ENCODE measurements around the gene PLEKHG2. TPM values are rescaled to one million over a fixed set of nuclear protein-coding genes. Genes with fewer than 3 reads are reported as not detected.
"Not testable (repeated sequence)": the region's sequence is repeated elsewhere in the genome, so short reads cannot be mapped to it uniquely, and the experiment has no call there.

PLEKHG2 gene
- total and polyA plus RNA-seq, 3 donors from 2014 or later = 22.6 to 32.8 (median 29.2) TPM

DNA sequence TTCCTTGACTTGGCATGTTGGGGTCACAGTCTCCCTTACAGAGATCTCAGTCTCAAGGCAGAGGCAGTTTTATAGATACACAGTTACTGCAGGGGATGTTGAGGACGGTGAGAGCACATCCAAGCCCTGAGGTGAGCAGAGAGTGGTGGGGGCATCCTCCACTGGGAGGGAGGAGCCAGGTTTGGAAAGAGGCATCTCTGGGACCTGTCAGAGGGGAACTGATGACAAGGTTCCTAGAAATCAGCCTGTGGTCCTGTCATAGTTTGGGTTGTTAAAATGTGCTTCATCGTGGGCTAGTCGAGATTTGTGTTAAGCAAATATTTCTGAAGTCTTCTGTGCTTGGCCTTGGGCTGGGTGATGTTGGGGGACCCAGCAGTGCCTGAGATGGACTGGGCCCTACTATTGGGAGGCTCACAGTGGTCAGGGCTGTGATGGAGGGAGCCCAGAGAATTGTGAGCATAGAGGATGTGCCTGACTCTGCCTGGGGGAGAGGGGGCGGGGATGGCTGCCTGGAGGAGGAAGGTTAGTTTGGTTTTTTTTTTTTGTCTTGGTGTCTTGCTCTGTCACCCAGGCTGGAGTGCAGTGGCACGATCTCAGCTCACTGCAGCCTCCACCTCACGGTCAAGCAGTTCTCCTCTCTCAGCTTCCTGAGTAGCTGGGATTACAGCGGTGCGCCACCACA, 36.8 kb downstream of the PLEKHG2 start:
- intact Hi-C loops (cut with DNase I; ENCODE audit: low total_unique reads) = no loop called here
- H3K4me3 ChIP-seq = no peak overlapping the region
- no peaks in the 10 kb centered on the region for H3K27me3 ChIP-seq
- no peak overlapping the region for H3K27ac ChIP-seq
- TF ChIP-seq CTCF (IDR thresholded peaks at IDR 0.05) = no peak
- no peak for TF ChIP-seq POLR2A (IDR thresholded peaks at IDR 0.05)
- peaks cover 33% of the 10 kb centered on the region for H3K4me1 ChIP-seq
- 67 to 82% methylated on average over 8 of the region's 8 CpGs for WGBS, 2 donors
- no peaks in the 10 kb centered on the region for H3K9me3 ChIP-seq
- DNase-seq = no peak
- H3K36me3 ChIP-seq (ENCODE audit: low read depth, missing control alignments) = no peaks in the 10 kb centered on the region

GRCh38 chr19:39451257-39451656, 38.8 kb downstream of the PLEKHG2 start:
- H3K27me3 ChIP-seq; H3K27ac ChIP-seq; H3K9me3 ChIP-seq; H3K4me3 ChIP-seq; H3K36me3 ChIP-seq (ENCODE audit: low read depth, missing control alignments); intact Hi-C loops (cut with DNase I; ENCODE audit: low total_unique reads); DNase-seq: not testable (repeated sequence)
- peaks cover 32% of the 10 kb centered on the region for H3K4me1 ChIP-seq
- WGBS, 2 donors = 87 to 93% methylated on average over 8 of the region's 8 CpGs

DNA sequence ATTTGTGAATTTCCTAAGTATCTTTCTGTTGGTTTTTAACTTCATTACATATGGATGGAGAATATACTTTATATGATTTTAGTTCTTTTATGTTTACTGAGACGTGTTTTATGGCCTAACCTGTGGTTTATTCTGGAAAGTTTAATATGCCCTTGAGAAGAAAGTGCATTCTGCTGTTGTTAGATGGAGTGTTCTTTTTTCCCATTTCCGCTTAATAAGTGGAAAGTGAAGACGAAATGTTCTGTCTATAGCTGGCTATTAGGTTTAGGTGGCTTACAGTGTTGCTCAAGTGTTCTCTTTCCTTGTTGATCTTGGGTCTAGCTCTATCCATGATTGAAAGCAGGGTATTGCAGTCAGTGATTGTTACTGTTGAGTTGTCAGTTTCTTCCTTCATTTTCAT, 50.9 kb downstream of the PLEKHG2 start:
- H3K4me3 ChIP-seq = no peak overlapping the region
- no peaks in the 10 kb centered on the region for H3K27me3 ChIP-seq
- 60 to 81% methylated on average over 3 of the region's 3 CpGs for WGBS, 2 donors
- no peak overlapping the region for H3K27ac ChIP-seq
- TF ChIP-seq POLR2A (IDR thresholded peaks at IDR 0.05) = no peak
- no peak for TF ChIP-seq CTCF (IDR thresholded peaks at IDR 0.05)
- no peaks in the 10 kb centered on the region for H3K9me3 ChIP-seq
- DNase-seq = no peak
- H3K4me1 ChIP-seq = peaks cover 2% of the 10 kb centered on the region
- intact Hi-C loops (cut with DNase I; ENCODE audit: low total_unique reads) = no loop called here
- no peaks in the 10 kb centered on the region for H3K36me3 ChIP-seq (ENCODE audit: low read depth, missing control alignments)

DNA sequence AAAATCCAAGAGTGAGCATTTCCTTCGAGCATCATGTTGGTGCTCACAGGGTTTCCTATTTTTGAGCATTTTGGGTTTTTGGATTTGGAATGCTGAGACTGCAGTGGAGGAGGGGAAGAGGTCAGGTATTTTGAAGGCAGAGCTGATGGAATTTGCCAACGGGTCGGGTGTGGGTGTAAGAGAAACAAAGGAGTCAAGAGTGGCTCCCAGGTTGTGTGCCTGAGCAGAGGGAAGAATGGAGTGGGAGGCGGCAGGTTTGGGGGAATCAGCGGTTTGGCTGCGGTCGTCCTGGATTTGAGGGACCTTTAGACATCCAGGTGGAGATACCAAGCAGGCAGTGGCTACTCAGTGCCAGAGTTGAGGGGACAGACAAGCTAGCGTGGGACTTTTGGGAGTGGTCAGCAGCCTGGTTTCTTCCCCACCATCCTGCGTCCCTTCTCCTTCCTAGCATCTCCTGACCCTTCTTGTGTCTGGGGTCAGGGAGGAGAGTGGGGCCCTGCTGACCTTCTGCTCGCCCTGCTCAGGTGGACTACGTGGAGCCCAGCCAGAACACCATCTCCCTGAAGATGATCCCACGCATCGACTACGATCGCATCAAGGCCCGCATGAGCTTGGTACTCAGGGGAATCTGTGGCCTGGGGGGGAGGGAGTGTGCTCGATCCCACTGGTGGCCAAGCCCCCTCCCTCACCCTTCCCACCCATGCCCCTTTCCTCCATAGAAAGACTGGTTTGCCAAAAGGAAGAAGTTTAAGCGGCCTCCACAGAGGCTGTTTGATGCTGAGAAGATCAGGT, 53.7 kb downstream of the PLEKHG2 start:
- Histone ChIP-seq H3K36me3 (ENCODE audit: low read depth, missing control alignments) (no peaks in the 10 kb centered on the region), H3K27me3 (no peaks in the 10 kb centered on the region), H3K4me1 (peaks cover 2% of the 10 kb centered on the region), H3K27ac (no peak overlapping the region), H3K9me3 (no peaks in the 10 kb centered on the region), H3K4me3 (no peak overlapping the region)
- no peak for TF ChIP-seq CTCF (IDR thresholded peaks at IDR 0.05)
- no peak for TF ChIP-seq POLR2A (IDR thresholded peaks at IDR 0.05)
- intact Hi-C loops (cut with DNase I; ENCODE audit: low total_unique reads) = no loop called here
- no peak for DNase-seq
- WGBS, 2 donors = 91% methylated on average over 18 of the region's 18 CpGs

DNA sequence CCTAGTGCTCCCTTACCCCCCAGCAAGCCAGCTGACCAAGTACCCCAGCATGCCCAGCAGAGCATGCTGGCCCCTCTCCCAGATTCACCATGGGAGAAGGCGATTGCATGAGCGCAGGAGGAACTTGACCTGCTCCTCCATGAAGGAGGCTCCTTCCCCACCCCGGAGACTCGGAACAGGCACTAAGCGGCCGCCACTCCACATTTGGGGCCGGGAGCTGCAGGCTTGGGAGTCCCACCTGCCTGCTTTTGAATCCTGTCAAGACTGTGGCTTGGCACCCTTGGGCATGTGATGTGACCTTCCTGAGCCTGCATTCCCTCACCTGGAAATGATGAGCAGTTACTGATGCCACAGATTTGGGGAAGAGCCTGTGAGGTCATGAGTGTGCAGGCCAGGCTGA, 55.5 kb downstream of the PLEKHG2 start:
- H3K27me3 ChIP-seq = no peaks in the 10 kb centered on the region
- no peaks in the 10 kb centered on the region for H3K9me3 ChIP-seq
- DNase-seq = no peak
- WGBS, 2 donors = 88 to 97% methylated on average over 4 to 7 of the region's 7 CpGs
- no peaks in the 10 kb centered on the region for H3K36me3 ChIP-seq (ENCODE audit: low read depth, missing control alignments)
- intact Hi-C loops (cut with DNase I; ENCODE audit: low total_unique reads) = no loop called here
- no peak overlapping the region for H3K4me3 ChIP-seq
- TF ChIP-seq POLR2A (IDR thresholded peaks at IDR 0.05) (no peak), CTCF (IDR thresholded peaks at IDR 0.05) (no peak)
- peaks cover 2% of the 10 kb centered on the region for H3K4me1 ChIP-seq
- H3K27ac ChIP-seq = no peak overlapping the region
